Mucosa of descending colon (tissue), 3 donors: ENCODE data around the gene METTL21C. TPM values are rescaled to one million over a fixed set of nuclear protein-coding genes. Genes with fewer than 3 reads are reported as not detected.

Source experiments
- ATAC-seq: fragments of 200-7000 bp; cut with Tn5 transposase; one replicate; pipeline ENCODE4 v1.9.1; 2020; ENCODE audit warnings: mild to moderate bottlenecking, moderate library complexity
- DNase-seq, 3 donors: peaks; one replicate each; pipeline ENCODE4 v3.0.0-alpha.2; 2020
- H3K36me3 ChIP-seq: fragments of 200-600 bp; one replicate; pipeline ENCODE4 v1.8.0; 2021; ENCODE audit warnings: low read depth, mild to moderate bottlenecking
- H3K4me1 ChIP-seq: fragments of 200-600 bp; one replicate; pipeline ENCODE4 v1.8.0; 2021; ENCODE audit warnings: low read depth, mild to moderate bottlenecking
- H3K4me3 ChIP-seq: fragments of 200-600 bp; one replicate; pipeline ENCODE4 v1.8.0; 2021; ENCODE audit warnings: mild to moderate bottlenecking
- H3K9me3 ChIP-seq: fragments of 200-600 bp; one replicate; pipeline ENCODE4 v1.8.0; 2021; ENCODE audit warnings: mild to moderate bottlenecking
- CTCF ChIP-seq: fragments of 200-600 bp; IDR thresholded peaks from one replicate; pipeline ENCODE4 v1.8.0; 2022; ENCODE audit warnings: antibody characterized with exemption, mild to moderate bottlenecking
- intact Hi-C, 2 donors: fragments of 100-400 bp; cut with DNase I in 1 of 2; cut with micrococcal nuclease in 1 of 2; formaldehyde crosslinking; loops; one replicate each; pipeline versions ENCODE4 v1.11.0 to v1.11.1; 2022; cut with DNase I, micrococcal nuclease
- total RNA-seq, 3 donors: library from RNA; stranded (reverse); fragmentation: NEBNext Ultra II Directional in 2 of 3; extraction: Animal tissue kit (Norgen Biotek cat#: 25700) in 2 of 3; gene quantifications; one replicate each; pipeline versions ENCODE4 v1.2.1 to v1.2.4, GENCODE V29; 2021 to 2023
- donor health status: DM: no; HTN: no; CAD: no; lungs with moderate emphysema.
- donor health status: DM: no; HTN: no; CAD: no.
- donor health status: DM: no; HTN: yes; CAD: no.

Gene METTL21C
- total RNA-seq, 3 donors from 2014 or later, result not detected

GRCh38 chr13:102724923-102725322, 30.1 kb upstream of the METTL21C start:
- TF ChIP-seq CTCF, result no peak
- ATAC-seq, result peak; percentile 64
- no peak overlapping the region for H3K4me3 ChIP-seq
- H3K4me1 ChIP-seq, result no peaks in the 10 kb centered on the region
- H3K36me3 ChIP-seq, result no peaks in the 10 kb centered on the region
- intact Hi-C loops, result no loop called here
- peak in 1 of 3 donors; percentile 32 for DNase-seq
- no peaks in the 10 kb centered on the region for H3K9me3 ChIP-seq

GRCh38 chr13:102721800-102722231, 27.0 kb upstream of the METTL21C start:
- Histone ChIP-seq H3K4me3 (no peak overlapping the region), H3K9me3 (no peaks in the 10 kb centered on the region), H3K4me1 (no peaks in the 10 kb centered on the region), H3K36me3 (no peaks in the 10 kb centered on the region)
- TF ChIP-seq CTCF, result no peak
- intact Hi-C loops, result no loop called here
- DNase-seq (no peak), ATAC-seq (no peak)

- intact Hi-C loops, result no loop called here
- DNase-seq, result no peak
- Histone ChIP-seq H3K36me3 (no peaks in the 10 kb centered on the region), H3K9me3 (no peaks in the 10 kb centered on the region), H3K4me1 (no peaks in the 10 kb centered on the region), H3K4me3 (no peak overlapping the region)
- TF ChIP-seq CTCF, result no peak
- ATAC-seq, result no peak
Observed at GRCh38 chr13:102718746-102719145, 23.9 kb upstream of the METTL21C start.

GRCh38 chr13:102715447-102715846, 20.6 kb upstream of the METTL21C start:
- Histone ChIP-seq H3K9me3 (no peaks in the 10 kb centered on the region), H3K36me3 (no peaks in the 10 kb centered on the region), H3K4me3 (no peak overlapping the region), H3K4me1 (no peaks in the 10 kb centered on the region)
- ATAC-seq (no peak), DNase-seq (no peak)
- intact Hi-C loops, result no loop called here
- no peak for TF ChIP-seq CTCF

- no peaks in the 10 kb centered on the region for H3K9me3 ChIP-seq
- intact Hi-C loops, result no loop called here
- DNase-seq (no peak), ATAC-seq (no peak)
- H3K36me3 ChIP-seq, result no peaks in the 10 kb centered on the region
- H3K4me3 ChIP-seq, result no peak overlapping the region
- H3K4me1 ChIP-seq, result no peaks in the 10 kb centered on the region
- no peak for TF ChIP-seq CTCF
Observed at GRCh38 chr13:102710261-102710679, 15.4 kb upstream of the METTL21C start.

- TF ChIP-seq CTCF, result no peak
- H3K4me1 ChIP-seq, result no peaks in the 10 kb centered on the region
- intact Hi-C loops, result no loop called here
Observed at GRCh38 chr13:102709536-102709935, 14.7 kb upstream of the METTL21C start.

More at GRCh38 chr13:102709536-102709935, 14.7 kb upstream of the METTL21C start:
- H3K4me3 ChIP-seq, result no peak overlapping the region
- no peak for ATAC-seq
- no peak for DNase-seq
- H3K36me3 ChIP-seq, result no peaks in the 10 kb centered on the region
- no peaks in the 10 kb centered on the region for H3K9me3 ChIP-seq
